Measurements from ENCODE around the gene OGN.

- no peak for TF ChIP-seq PATZ1 (tag by site-specific recombination; IDR thresholded peaks at IDR 0.05)
- TF ChIP-seq CTCF (tag by site-specific recombination; IDR thresholded peaks at IDR 0.05), result no peak
- no peak for TF ChIP-seq ZNF501 (tag by site-specific recombination; IDR thresholded peaks at IDR 0.05)
- TF ChIP-seq ZFP37 (tag by site-specific recombination; IDR thresholded peaks at IDR 0.05), result no peak
- TF ChIP-seq ZEB2 (tag by site-specific recombination; IDR thresholded peaks at IDR 0.05), result no peak
- no peak for TF ChIP-seq ZNF280C (tag by site-specific recombination; IDR thresholded peaks at IDR 0.05)
- no peak for TF ChIP-seq KLF17 (tag by site-specific recombination; IDR thresholded peaks at IDR 0.05)
These were observed 10.7 kb downstream of the OGN start for GRCh38 chr9:92393686-92394085.

All from HEK293 (cell line).